NT2/D1 (cell line): Measurements from ENCODE around the gene SRP14.

ENCODE experiments used
- YY1 ChIP-seq: IDR thresholded peaks from 2 replicates; pipeline ENCODE4 v1.6.1; 2011; ENCODE audit not compliant: insufficient read length, insufficient read depth
- ZNF274 ChIP-seq: IDR thresholded peaks from 2 replicates; pipeline ENCODE4 v1.6.1; 2011; ENCODE audit warnings: mild to moderate bottlenecking, low read depth, low read length

DNA sequence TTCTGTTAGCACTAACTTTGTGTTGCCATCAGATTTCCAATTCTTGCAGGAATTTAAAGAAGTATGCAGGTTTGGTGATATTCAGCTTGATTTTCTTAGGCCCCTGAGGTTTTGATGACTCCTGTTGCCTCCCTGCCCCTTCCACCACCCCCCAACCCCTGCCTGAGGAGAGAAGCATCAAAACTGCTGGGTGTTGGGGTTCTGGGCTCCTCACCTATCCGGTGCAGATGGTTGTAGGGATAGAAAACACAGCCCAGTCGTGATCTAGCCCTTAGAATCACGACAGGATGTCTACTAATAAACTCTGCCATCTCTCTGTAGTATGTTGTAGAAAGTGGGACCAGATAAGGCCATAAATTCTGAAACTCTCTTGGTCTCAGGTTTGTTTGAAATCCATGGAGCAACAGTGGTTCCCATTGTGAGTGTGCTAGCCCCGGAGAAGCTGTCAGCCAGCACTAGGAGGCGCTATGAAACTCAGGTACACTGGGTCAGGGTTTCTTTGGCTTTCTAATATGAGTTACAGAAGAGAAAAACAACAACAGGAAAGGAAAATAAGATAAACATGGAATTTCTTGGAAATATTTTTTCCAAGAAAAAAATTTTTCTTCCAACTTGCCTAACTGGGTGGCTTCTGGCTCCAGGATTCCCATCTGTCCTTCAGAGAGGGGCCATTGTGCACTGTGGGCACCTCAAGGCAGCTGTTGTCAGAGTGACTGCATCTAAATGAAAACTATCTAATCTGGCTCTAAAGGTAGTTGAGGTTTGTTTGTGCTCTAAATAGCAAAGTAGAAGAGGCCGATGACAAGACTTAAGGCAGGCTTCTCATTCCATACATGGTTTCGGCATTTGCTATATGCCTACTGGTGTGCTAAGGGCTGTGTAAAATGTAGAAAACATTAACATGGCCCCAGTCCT is 8.7 kb downstream of the SRP14 start:
- TF ChIP-seq YY1 (no peak), ZNF274 (no peak)
